HL-60 (cell line): ENCODE data around the gene EYA2.

Source experiments
- DNase-seq, 2 experiments: peaks; one replicate each; pipeline ENCODE4 v3.0.0-alpha.2; 2010 to 2020; ENCODE audit warnings: low read depth in 1 of 2, low spot score in 1 of 2
- H3K27ac ChIP-seq: fragments of 250-450 bp; sonication (Bioruptor Pico); replicated peaks from 2 replicates; pipeline ENCODE4 v1.5.1; 2020; ENCODE audit warnings: mild to moderate bottlenecking, moderate library complexity
- H3K27me3 ChIP-seq: fragments of 250-450 bp; sonication (Bioruptor Pico); 2 replicates; pipeline ENCODE4 v1.5.1; 2021; ENCODE audit warnings: mild to moderate bottlenecking, moderate library complexity; ENCODE audit not compliant: insufficient read depth, poor library complexity, severe bottlenecking
- H3K4me3 ChIP-seq: replicated peaks from 2 replicates; pipeline ENCODE4 v1.5.1; 2011; ENCODE audit warnings: mild to moderate bottlenecking, control low read depth, low read length; ENCODE audit not compliant: insufficient read depth
- GABPA ChIP-seq: IDR thresholded peaks from 2 replicates; pipeline ENCODE4 v1.6.1; 2012; ENCODE audit warnings: low read depth
- POLR2AphosphoS5 ChIP-seq: IDR thresholded peaks from 2 replicates; pipeline ENCODE4 v1.6.1; 2012; ENCODE audit warnings: low read depth
- SPI1 ChIP-seq: IDR thresholded peaks from 2 replicates; pipeline ENCODE4 v1.6.1; 2012; ENCODE audit warnings: low read depth, mild to moderate bottlenecking, borderline replicate concordance
- TF ChIP-seq, protein P1 (sequence below): IDR thresholded peaks from one replicate; pipeline ENCODE4 v1.5.1; 2011; ENCODE audit warnings: low read length, control low read depth, inconsistent platforms; ENCODE audit not compliant: insufficient read depth
- TF ChIP-seq, protein P2 (sequence below): IDR thresholded peaks from 2 replicates; pipeline ENCODE4 v1.6.1; 2012; ENCODE audit warnings: low read depth; ENCODE audit not compliant: insufficient replicate concordance

Gene EYA2

DNA sequence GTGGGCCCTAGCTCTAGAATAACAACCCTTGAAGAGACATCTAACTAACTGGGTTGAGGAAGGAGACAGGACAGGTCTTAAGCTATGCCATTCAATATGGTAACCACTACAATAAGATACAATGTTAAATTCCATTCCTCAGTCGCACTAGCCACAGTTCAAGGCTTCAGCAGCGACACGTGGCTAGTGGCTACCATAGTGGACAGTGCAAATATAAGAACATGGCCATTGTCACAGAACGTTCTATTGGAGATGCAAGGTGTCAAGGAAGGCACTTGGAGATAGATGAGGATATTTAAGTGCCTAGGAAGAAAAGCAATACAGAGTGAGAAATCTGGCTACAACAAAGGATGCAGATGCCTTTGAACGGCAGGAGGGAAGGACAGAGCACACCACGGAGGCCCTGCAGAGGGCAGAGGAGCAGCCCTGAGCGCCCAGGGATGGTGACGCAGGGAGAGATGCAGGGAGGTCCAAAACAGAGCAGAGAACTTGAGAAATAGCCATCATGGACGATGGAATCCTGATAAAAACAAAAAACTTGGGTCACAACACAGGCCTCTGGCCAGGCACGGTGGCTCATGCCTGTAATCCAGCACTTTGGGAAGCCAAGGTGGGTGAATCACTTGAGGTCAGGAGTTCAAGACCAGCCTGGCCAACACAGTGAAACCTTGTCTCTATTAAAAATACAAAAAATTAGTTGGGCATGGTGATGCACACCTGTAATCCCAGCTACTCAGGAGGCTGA lies 321.2 kb downstream of the EYA2 start:
- no peaks in the 10 kb centered on the region for H3K27me3 ChIP-seq
- no peak overlapping the region for H3K4me3 ChIP-seq
- TF ChIP-seq SPI1: no peak
- TF ChIP-seq, protein P1, sequence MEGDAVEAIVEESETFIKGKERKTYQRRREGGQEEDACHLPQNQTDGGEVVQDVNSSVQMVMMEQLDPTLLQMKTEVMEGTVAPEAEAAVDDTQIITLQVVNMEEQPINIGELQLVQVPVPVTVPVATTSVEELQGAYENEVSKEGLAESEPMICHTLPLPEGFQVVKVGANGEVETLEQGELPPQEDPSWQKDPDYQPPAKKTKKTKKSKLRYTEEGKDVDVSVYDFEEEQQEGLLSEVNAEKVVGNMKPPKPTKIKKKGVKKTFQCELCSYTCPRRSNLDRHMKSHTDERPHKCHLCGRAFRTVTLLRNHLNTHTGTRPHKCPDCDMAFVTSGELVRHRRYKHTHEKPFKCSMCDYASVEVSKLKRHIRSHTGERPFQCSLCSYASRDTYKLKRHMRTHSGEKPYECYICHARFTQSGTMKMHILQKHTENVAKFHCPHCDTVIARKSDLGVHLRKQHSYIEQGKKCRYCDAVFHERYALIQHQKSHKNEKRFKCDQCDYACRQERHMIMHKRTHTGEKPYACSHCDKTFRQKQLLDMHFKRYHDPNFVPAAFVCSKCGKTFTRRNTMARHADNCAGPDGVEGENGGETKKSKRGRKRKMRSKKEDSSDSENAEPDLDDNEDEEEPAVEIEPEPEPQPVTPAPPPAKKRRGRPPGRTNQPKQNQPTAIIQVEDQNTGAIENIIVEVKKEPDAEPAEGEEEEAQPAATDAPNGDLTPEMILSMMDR: no peak
- no peak for TF ChIP-seq POLR2AphosphoS5
- no peak for TF ChIP-seq GABPA
- TF ChIP-seq, protein P2, sequence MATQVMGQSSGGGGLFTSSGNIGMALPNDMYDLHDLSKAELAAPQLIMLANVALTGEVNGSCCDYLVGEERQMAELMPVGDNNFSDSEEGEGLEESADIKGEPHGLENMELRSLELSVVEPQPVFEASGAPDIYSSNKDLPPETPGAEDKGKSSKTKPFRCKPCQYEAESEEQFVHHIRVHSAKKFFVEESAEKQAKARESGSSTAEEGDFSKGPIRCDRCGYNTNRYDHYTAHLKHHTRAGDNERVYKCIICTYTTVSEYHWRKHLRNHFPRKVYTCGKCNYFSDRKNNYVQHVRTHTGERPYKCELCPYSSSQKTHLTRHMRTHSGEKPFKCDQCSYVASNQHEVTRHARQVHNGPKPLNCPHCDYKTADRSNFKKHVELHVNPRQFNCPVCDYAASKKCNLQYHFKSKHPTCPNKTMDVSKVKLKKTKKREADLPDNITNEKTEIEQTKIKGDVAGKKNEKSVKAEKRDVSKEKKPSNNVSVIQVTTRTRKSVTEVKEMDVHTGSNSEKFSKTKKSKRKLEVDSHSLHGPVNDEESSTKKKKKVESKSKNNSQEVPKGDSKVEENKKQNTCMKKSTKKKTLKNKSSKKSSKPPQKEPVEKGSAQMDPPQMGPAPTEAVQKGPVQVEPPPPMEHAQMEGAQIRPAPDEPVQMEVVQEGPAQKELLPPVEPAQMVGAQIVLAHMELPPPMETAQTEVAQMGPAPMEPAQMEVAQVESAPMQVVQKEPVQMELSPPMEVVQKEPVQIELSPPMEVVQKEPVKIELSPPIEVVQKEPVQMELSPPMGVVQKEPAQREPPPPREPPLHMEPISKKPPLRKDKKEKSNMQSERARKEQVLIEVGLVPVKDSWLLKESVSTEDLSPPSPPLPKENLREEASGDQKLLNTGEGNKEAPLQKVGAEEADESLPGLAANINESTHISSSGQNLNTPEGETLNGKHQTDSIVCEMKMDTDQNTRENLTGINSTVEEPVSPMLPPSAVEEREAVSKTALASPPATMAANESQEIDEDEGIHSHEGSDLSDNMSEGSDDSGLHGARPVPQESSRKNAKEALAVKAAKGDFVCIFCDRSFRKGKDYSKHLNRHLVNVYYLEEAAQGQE: no peak
- DNase-seq: no peak
- no peak overlapping the region for H3K27ac ChIP-seq

DNA sequence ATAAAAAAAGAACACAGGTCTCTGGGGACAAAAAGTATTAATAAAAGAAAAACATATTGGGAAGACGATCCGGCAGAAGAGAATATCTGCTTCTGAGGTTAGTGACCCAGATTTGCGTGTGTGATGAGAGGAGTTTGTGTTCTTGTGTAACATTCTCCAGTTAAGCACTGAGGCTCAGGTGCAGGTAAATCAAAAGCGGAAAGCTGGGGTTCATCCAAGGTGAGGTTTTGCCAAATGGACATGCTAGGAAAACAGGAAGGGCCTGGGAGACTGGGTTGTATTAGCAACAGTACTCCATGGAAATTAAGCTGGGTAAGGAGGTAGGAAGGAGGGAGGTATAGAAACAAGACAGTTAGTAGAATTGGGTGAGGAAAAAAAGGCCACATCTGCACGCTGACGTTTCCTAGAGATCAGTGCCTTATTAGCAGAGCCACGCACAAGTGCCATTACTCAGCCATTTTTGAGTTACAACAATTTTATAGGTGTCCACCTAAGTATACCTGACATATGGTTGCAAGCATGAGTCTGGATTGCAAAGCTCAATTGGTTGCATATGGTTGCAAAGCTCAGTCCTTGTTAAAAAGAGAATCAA lies 322.3 kb downstream of the EYA2 start:
- Histone ChIP-seq H3K4me3 (no peak overlapping the region), H3K27ac (no peak overlapping the region), H3K27me3 (no peaks in the 10 kb centered on the region)
- TF ChIP-seq, protein P2: no peak
- TF ChIP-seq, protein P1: no peak
- TF ChIP-seq POLR2AphosphoS5 (no peak), SPI1 (no peak), GABPA (no peak)
- no peak for DNase-seq

DNA sequence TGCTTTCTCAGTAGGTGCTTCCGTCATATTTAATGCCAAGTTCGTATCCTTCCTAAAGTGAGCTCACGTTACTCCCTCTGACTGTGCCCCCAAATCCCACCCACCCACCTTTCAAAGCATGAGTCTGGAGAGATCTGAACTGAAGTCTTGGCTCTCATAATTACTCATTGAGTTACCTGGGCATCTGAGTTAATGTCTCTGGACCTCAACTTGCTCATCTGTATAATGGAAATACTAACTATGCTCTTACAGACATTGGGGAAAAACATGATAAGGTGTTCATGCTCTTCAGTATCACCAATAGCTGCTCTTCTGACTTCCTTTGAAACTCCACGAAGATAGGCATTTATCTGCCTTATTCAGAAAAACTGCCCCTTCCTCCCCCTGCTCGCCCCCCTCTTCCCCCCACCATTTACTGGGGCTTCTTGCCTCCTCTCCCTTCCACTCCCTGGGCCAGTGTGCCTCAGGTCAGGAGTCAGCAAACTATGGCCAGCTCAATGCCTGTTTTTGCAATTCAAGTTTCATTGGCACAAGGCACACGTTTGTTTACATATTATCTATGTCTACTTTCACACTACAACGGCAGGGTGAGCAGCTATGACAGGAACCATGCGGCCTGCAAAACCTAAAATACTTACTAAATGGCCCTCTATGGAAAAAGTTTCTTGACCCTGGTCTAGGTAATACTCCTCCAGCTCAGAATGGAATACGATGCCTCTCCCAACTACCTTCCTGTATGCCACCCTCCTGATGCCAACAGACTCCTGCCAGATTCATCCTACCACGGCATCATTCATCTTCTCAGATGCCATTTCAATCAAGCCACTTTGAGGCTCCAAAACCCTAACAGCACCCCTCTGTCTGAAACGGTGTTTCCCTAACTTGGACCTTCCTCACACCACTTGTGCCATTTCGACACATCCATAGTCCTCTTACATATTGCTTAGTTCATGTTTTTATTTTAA lies 323.1 kb downstream of the EYA2 start:
- Histone ChIP-seq H3K27me3 (no peaks in the 10 kb centered on the region), H3K4me3 (no peak overlapping the region), H3K27ac (no peak overlapping the region)
- TF ChIP-seq, protein P2: no peak
- TF ChIP-seq, protein P1: no peak
- TF ChIP-seq GABPA (no peak), POLR2AphosphoS5 (no peak), SPI1 (no peak)
- no peak for DNase-seq
